H1 (cell line): ENCODE data around the gene DTWD2. TPM values are rescaled to one million over a fixed set of nuclear protein-coding genes. Genes with fewer than 3 reads are reported as not detected.
"Not testable (repeated sequence)": the region's sequence is repeated elsewhere in the genome, so short reads cannot be mapped to it uniquely, and the experiment has no call there.

Experiments
- CTCF ChIA-PET: fragments of 300-600 bp; sonication (Branson Sonifier 250); formaldehyde crosslinking; loops from one replicate; lab custom pipeline; 2021; ENCODE audit not compliant: partially characterized antibody; lab: Charles Lee
- POLR2A ChIA-PET: fragments of 300-600 bp; sonication (Branson Sonifier 250); formaldehyde crosslinking; loops from one replicate; lab custom pipeline; 2021; ENCODE audit warnings: inconsistent platforms; ENCODE audit not compliant: partially characterized antibody; lab: Charles Lee
- DNase-seq, 2 experiments: peaks; one replicate each; pipeline versions ENCODE4 v3.0.0 to v3.0.0-alpha.2; 2010 to 2022; ENCODE audit warnings: low spot score in 2 of 2, low read depth in 1 of 2, mixed read lengths in 1 of 2
- FAIRE-seq: peaks from 2 replicates; lab custom pipeline; 2011; peaks lifted over from hg19 to GRCh38; lab: Jason Lieb, UNC
- H2AFZ ChIP-seq: 2 replicates; pipeline ENCODE4 v1.8.1; 2012; ENCODE audit warnings: low read length, inconsistent platforms
- H2AK5ac ChIP-seq: 2 replicates; pipeline ENCODE4 v1.6.1; 2013; ENCODE audit warnings: low read depth, low read length
- H2BK120ac ChIP-seq: replicated peaks from 2 replicates; pipeline ENCODE3; 2013; ENCODE audit warnings: low read depth, low read length, inconsistent platforms
- H2BK12ac ChIP-seq: 2 replicates; pipeline ENCODE4 v1.6.1; 2013; ENCODE audit warnings: low read depth, low read length
- H2BK15ac ChIP-seq: 2 replicates; pipeline ENCODE4 v1.6.1; 2013; ENCODE audit warnings: low read length
- H2BK20ac ChIP-seq: 2 replicates; pipeline ENCODE4 v1.6.1; 2013; ENCODE audit warnings: low read length
- H2BK5ac ChIP-seq: 2 replicates; pipeline ENCODE4 v1.6.1; 2013; ENCODE audit warnings: low read depth, low read length
- H3K14ac ChIP-seq: 2 replicates; pipeline ENCODE4 v1.6.1; 2013; ENCODE audit warnings: inconsistent platforms; ENCODE audit not compliant: insufficient read length
- H3K18ac ChIP-seq: 2 replicates; pipeline ENCODE4 v1.6.1; 2013; ENCODE audit warnings: low read length; ENCODE audit errors: extremely low read depth
- H3K23ac ChIP-seq: 2 replicates; pipeline ENCODE4 v1.6.1; 2013; ENCODE audit warnings: inconsistent platforms; ENCODE audit not compliant: insufficient read length
- H3K23me2 ChIP-seq: 2 replicates; pipeline ENCODE4 v1.6.1; 2013; ENCODE audit warnings: low read depth, low read length
- H3K27ac ChIP-seq: 2 replicates; pipeline ENCODE4 v1.6.1; 2011; ENCODE audit warnings: low read depth, low read length, inconsistent platforms
- H3K27me3 ChIP-seq, 4 experiments: replicated peaks in 1 of 4; 1 replicate in 1 of 4; 2 replicates in 3 of 4; pipeline versions ENCODE4 v1.6.1 to v1.8.1; 2011 to 2013; ENCODE audit warnings: low read length in 3 of 4, mild to moderate bottlenecking in 3 of 4, inconsistent platforms in 2 of 4, mixed read lengths in 2 of 4, moderate library complexity in 1 of 4; ENCODE audit not compliant: control insufficient read depth in 3 of 4, insufficient read depth in 3 of 4; ENCODE audit errors: extremely low read depth in 1 of 4
- H3K36me3 ChIP-seq, 4 experiments: 2 replicates each; pipeline versions ENCODE4 v1.6.1 to v1.8.1; 2011 to 2013; ENCODE audit warnings: mild to moderate bottlenecking in 4 of 4, low read length in 3 of 4, moderate library complexity in 2 of 4, control low read depth in 1 of 4, inconsistent platforms in 1 of 4; ENCODE audit not compliant: insufficient read depth in 4 of 4, control insufficient read depth in 2 of 4
- H3K4ac ChIP-seq: replicated peaks from 2 replicates; pipeline ENCODE3; 2013; ENCODE audit warnings: low read length, low read depth, mixed read lengths, inconsistent platforms; ENCODE audit not compliant: insufficient read length
- H3K4me1 ChIP-seq, 4 experiments: replicated peaks in 1 of 4; 1 replicate in 1 of 4; 2 replicates in 3 of 4; pipeline versions ENCODE4 v1.6.1 to v1.8.1; 2011 to 2013; ENCODE audit warnings: low read length in 3 of 4, inconsistent platforms in 2 of 4, mixed read lengths in 1 of 4; ENCODE audit not compliant: insufficient read depth in 4 of 4, control insufficient read depth in 3 of 4
- H3K4me2 ChIP-seq, 2 experiments: 2 replicates each; pipeline versions ENCODE4 v1.6.1 to v1.8.1; 2011 to 2013; ENCODE audit warnings: low read depth in 2 of 2, low read length in 2 of 2, control low read depth in 1 of 2, inconsistent platforms in 1 of 2, mild to moderate bottlenecking in 1 of 2; ENCODE audit not compliant: insufficient read depth in 1 of 2
- H3K4me3 ChIP-seq, 4 experiments: fragments of 200-600, 300-600 bp in 1 of 4; sonication (generic), shearing (Covaris generic), sonication (Bioruptor Twin) in 1 of 4; 2 replicates each; pipeline versions ENCODE4 v1.5.1 to v1.8.1; 2011 to 2016; ENCODE audit warnings: low read length in 4 of 4, low read depth in 3 of 4, control low read depth in 2 of 4, inconsistent platforms in 2 of 4, mild to moderate bottlenecking in 2 of 4, mixed read lengths in 1 of 4, moderate library complexity in 1 of 4; ENCODE audit not compliant: insufficient read depth in 2 of 4; ENCODE audit errors: extremely low read depth in 1 of 4
- H3K56ac ChIP-seq: replicated peaks from 2 replicates; pipeline ENCODE3; 2013; ENCODE audit warnings: low read depth, mild to moderate bottlenecking, mixed read lengths, low read length, inconsistent platforms; ENCODE audit not compliant: insufficient read length
- H3K79me1 ChIP-seq: 2 replicates; pipeline ENCODE4 v1.6.1; 2013; ENCODE audit warnings: low read depth, low read length, control low read depth
- H3K79me2 ChIP-seq, 2 experiments: 2 replicates each; pipeline versions ENCODE4 v1.6.1 to v1.8.1; 2012 to 2013; ENCODE audit warnings: low read length in 2 of 2, mild to moderate bottlenecking in 2 of 2, inconsistent platforms in 1 of 2; ENCODE audit not compliant: insufficient read depth in 2 of 2, control insufficient read depth in 1 of 2
- H3K9ac ChIP-seq, 4 experiments: replicated peaks in 1 of 4; 1 replicate in 1 of 4; 2 replicates in 3 of 4; pipeline versions ENCODE4 v1.6.1 to v1.8.1; 2011 to 2013; ENCODE audit warnings: low read depth in 3 of 4, low read length in 3 of 4, control low read depth in 2 of 4, mild to moderate bottlenecking in 2 of 4, moderate library complexity in 2 of 4, inconsistent platforms in 1 of 4; ENCODE audit errors: extremely low read depth in 1 of 4
- H3K9me3 ChIP-seq, 2 experiments: 2 replicates each; pipeline versions ENCODE4 v1.6.1 to v1.8.1; 2012 to 2013; ENCODE audit warnings: mild to moderate bottlenecking in 2 of 2, moderate library complexity in 2 of 2, control low read depth in 1 of 2, inconsistent platforms in 1 of 2, low read depth in 1 of 2, low read length in 1 of 2, mixed read lengths in 1 of 2; ENCODE audit not compliant: insufficient read depth in 2 of 2
- H4K20me1 ChIP-seq, 2 experiments: replicated peaks in 1 of 2; 2 replicates each; pipeline versions ENCODE3 to v1.8.1; 2011 to 2013; ENCODE audit warnings: inconsistent platforms in 2 of 2, low read length in 2 of 2, mild to moderate bottlenecking in 1 of 2; ENCODE audit not compliant: insufficient read depth in 2 of 2, control insufficient read depth in 1 of 2
- H4K5ac ChIP-seq: 2 replicates; pipeline ENCODE4 v1.6.1; 2013; ENCODE audit warnings: low read length, low read depth, mixed read lengths, inconsistent platforms; ENCODE audit not compliant: insufficient read length
- H4K8ac ChIP-seq: 2 replicates; pipeline ENCODE4 v1.8.0; 2013; ENCODE audit warnings: mild to moderate bottlenecking, moderate library complexity, low read length, inconsistent platforms; ENCODE audit not compliant: insufficient read depth; ENCODE audit errors: extremely low read depth
- H4K91ac ChIP-seq: replicated peaks from 2 replicates; pipeline ENCODE3; 2013; ENCODE audit warnings: low read length, mixed read lengths, inconsistent platforms; ENCODE audit not compliant: insufficient read length
- WGBS, 2 experiments: shearing (Covaris generic) in 1 of 2; methylation state at CpG; one replicate each; pipeline versions ENCODE4 v1.1.6 to v1.1.7; 2013 to 2015; ENCODE audit warnings: low lambda C conversion rate in 2 of 2, mixed read lengths in 2 of 2, inconsistent platforms in 1 of 2, low coverage in 1 of 2, missing lambda C conversion rate in 1 of 2; ENCODE audit not compliant: insufficient replicate concordance in 2 of 2, insufficient coverage in 1 of 2, insufficient read length in 1 of 2; ENCODE audit errors: extremely low coverage in 1 of 2, missing lambda C conversion rate in 1 of 2; 5-methylcytosine and 5-hydroxymethylcytosine counted together
- polyA plus RNA-seq, 7 experiments: library from polyadenylated mRNA; depleted of rRNA in 3 of 7; stranded (reverse) in 5 of 7; unstranded in 2 of 7; fragments of >200 nt in 5 of 7; fragments of 200-250 nt in 2 of 7; gene quantifications; 1 replicate in 5 of 7; 2 replicates in 1 of 7; 4 replicates in 1 of 7; pipeline versions ENCODE4 v1.2.1 to v1.2.3, GENCODE V29; 2011 to 2013; ENCODE audit warnings: missing spikeins in 2 of 7, mixed read lengths in 2 of 7
- total RNA-seq: library from RNA; stranded (reverse); fragmentation: NEBNext Ultra II Directional; extraction: Animal tissue kit (Norgen Biotek cat#: 25700); gene quantifications from 2 replicates; pipeline ENCODE4 v1.2.1, GENCODE V29; 2021

Gene DTWD2
- total and polyA plus RNA-seq, 2 of the 8 experiments (the other 6 are each of a cell fraction or from before 2014, with no cell fraction given), result 4.3 to 17.1 TPM

- H3K4me3 ChIP-seq, H4K5ac ChIP-seq, H2BK12ac ChIP-seq, H3K23ac ChIP-seq, H4K20me1 ChIP-seq, H3K36me3 ChIP-seq, H3K27ac ChIP-seq, DNase-seq, H3K4ac ChIP-seq, H3K14ac ChIP-seq, H3K9me3 ChIP-seq, POLR2A ChIA-PET, H2AFZ ChIP-seq, H3K79me1 ChIP-seq, H2BK20ac ChIP-seq, H3K18ac ChIP-seq, H2AK5ac ChIP-seq, H3K27me3 ChIP-seq, H3K23me2 ChIP-seq, H3K4me2 ChIP-seq, H3K4me1 ChIP-seq, H4K91ac ChIP-seq, H4K8ac ChIP-seq, H2BK5ac ChIP-seq, H3K9ac ChIP-seq, H3K56ac ChIP-seq, FAIRE-seq, H2BK15ac ChIP-seq, H3K79me2 ChIP-seq, H2BK120ac ChIP-seq: not testable (repeated sequence)
- CTCF ChIA-PET, result interaction anchor here (1.3 to 1.5 kb wide), 2 partner anchors 14 to 18 kb away, joined by 3 to 5 read pairs; partner anchors contain the start of gene DTWD2
- WGBS, 2 experiments, result 97% methylated on average over 23 of the region's 23 CpGs; no CpG with 5 or more reads in 1 of the 2 experiments
Measured at GRCh38 chr5:118973779-118974445, 14.4 kb downstream of the DTWD2 start.
